Astrocyte (in vitro differentiated cells and primary cell): Measurements from ENCODE around the gene SAYSD1. TPM values are rescaled to one million over a fixed set of nuclear protein-coding genes. Genes with fewer than 3 reads are reported as not detected.

Experiments
- DNase-seq: peaks from one replicate; pipeline ENCODE4 v3.0.0-alpha.2; 2010; ENCODE audit warnings: low read depth
- FAIRE-seq: peaks from 2 replicates; lab custom pipeline; 2011; peaks lifted over from hg19 to GRCh38; lab: Jason Lieb, UNC
- H2AFZ ChIP-seq: 2 replicates; pipeline ENCODE4 v1.6.0; 2012; ENCODE audit warnings: low read depth, low read length, inconsistent platforms
- H3K27ac ChIP-seq: 2 replicates; pipeline ENCODE4 v1.5.1; 2011; ENCODE audit warnings: low read depth, low read length, inconsistent platforms
- H3K27me3 ChIP-seq: 2 replicates; pipeline ENCODE4 v1.6.0; 2011; ENCODE audit warnings: low read length, inconsistent platforms; ENCODE audit not compliant: insufficient read depth
- H3K36me3 ChIP-seq: 2 replicates; pipeline ENCODE4 v1.5.1; 2011; ENCODE audit warnings: low read length, inconsistent platforms; ENCODE audit not compliant: insufficient read depth
- H3K4me1 ChIP-seq: 2 replicates; pipeline ENCODE4 v1.5.1; 2011; ENCODE audit warnings: low read length, inconsistent platforms; ENCODE audit not compliant: insufficient read depth
- H3K4me2 ChIP-seq: 2 replicates; pipeline ENCODE4 v1.6.0; 2012; ENCODE audit warnings: low read length, inconsistent platforms
- H3K4me3 ChIP-seq: 2 replicates; pipeline ENCODE4 v1.5.1; 2011; ENCODE audit warnings: low read depth, mild to moderate bottlenecking, low read length, inconsistent platforms; ENCODE audit not compliant: insufficient read depth
- H3K79me2 ChIP-seq: 2 replicates; pipeline ENCODE4 v1.6.0; 2012; ENCODE audit warnings: mild to moderate bottlenecking, low read length, inconsistent platforms; ENCODE audit not compliant: insufficient read depth
- H3K9ac ChIP-seq: 2 replicates; pipeline ENCODE4 v1.6.0; 2012; ENCODE audit warnings: mild to moderate bottlenecking, low read length, inconsistent platforms
- H3K9me3 ChIP-seq: 2 replicates; pipeline ENCODE4 v1.5.1; 2012; ENCODE audit warnings: low read depth, mild to moderate bottlenecking, low read length, inconsistent platforms; ENCODE audit not compliant: insufficient read depth
- H4K20me1 ChIP-seq: 2 replicates; pipeline ENCODE4 v1.6.0; 2012; ENCODE audit warnings: low read length, inconsistent platforms; ENCODE audit not compliant: insufficient read depth
- H3K27ac Mint-ChIP-seq: one replicate; pipeline ENCODE4 v1.8.0; 2021; ENCODE audit warnings: mild to moderate bottlenecking, mixed read lengths; ENCODE audit not compliant: unreplicated experiment
- H3K27me3 Mint-ChIP-seq: one replicate; pipeline ENCODE4 v1.8.0; 2021; ENCODE audit warnings: low read depth, mixed read lengths; ENCODE audit not compliant: unreplicated experiment
- H3K36me3 Mint-ChIP-seq: one replicate; pipeline ENCODE4 v1.8.0; 2021; ENCODE audit warnings: low read depth, mixed read lengths; ENCODE audit not compliant: unreplicated experiment
- H3K4me1 Mint-ChIP-seq: one replicate; pipeline ENCODE4 v1.8.0; 2021; ENCODE audit warnings: low read depth, mixed read lengths; ENCODE audit not compliant: unreplicated experiment
- H3K4me3 Mint-ChIP-seq: one replicate; pipeline ENCODE4 v1.8.0; 2021; ENCODE audit warnings: mild to moderate bottlenecking, moderate library complexity, mixed read lengths; ENCODE audit not compliant: unreplicated experiment
- H3K9me3 Mint-ChIP-seq: one replicate; pipeline ENCODE4 v1.8.0; 2021; ENCODE audit warnings: mild to moderate bottlenecking, mixed read lengths; ENCODE audit not compliant: unreplicated experiment
- EZH2 ChIP-seq: IDR thresholded peaks from 2 replicates; pipeline ENCODE4 v1.6.1; 2012; ENCODE audit warnings: mild to moderate bottlenecking, low read length, inconsistent platforms; ENCODE audit not compliant: insufficient read depth
- total RNA-seq: library from RNA; stranded (reverse); gene quantifications from 2 replicates; pipeline ENCODE4 v1.2.1, GENCODE V29; 2021
- TF ChIP-seq, protein P1 (sequence below): IDR thresholded peaks from 2 replicates; pipeline ENCODE4 v1.5.1; 2011; ENCODE audit warnings: low read depth, mild to moderate bottlenecking, inconsistent platforms, low read length, moderate library complexity; ENCODE audit not compliant: insufficient read depth

SAYSD1 gene
- total RNA-seq, 1 donor from 2014 or later, result 9.4 TPM

DNA sequence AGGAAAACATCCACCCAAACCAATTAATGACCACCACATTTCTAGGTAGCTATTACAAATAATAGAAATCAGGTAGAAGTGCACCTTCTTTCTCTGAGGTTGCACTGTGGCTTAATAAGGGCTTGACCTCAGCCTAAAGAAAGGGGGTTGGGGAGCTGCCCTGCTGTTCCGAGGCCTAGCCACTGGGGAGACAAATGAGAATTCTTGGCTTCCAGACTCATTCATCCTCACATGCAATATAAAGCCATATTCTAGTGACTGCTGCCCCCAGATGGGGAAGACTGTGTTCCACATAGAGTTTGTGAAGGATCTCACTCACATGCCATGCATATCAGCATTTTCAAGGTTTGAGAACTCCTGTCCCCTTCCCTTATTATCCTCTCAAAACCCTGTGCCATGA, 22.9 kb downstream of the SAYSD1 start:
- Histone ChIP-seq H3K4me3 (no peak overlapping the region), H3K27me3 (peaks cover 14% of the 10 kb centered on the region), H4K20me1 (no peaks in the 10 kb centered on the region), H3K27ac (no peak overlapping the region), H3K36me3 (no peaks in the 10 kb centered on the region), H3K4me1 (no peaks in the 10 kb centered on the region), H3K9me3 (no peaks in the 10 kb centered on the region), H3K4me2 (no peak overlapping the region), H3K9ac (no peak overlapping the region), H2AFZ (no peak overlapping the region), H3K79me2 (no peaks in the 10 kb centered on the region)
- no peak for FAIRE-seq
- Mint-ChIP-seq H3K36me3 (no peaks in the 10 kb centered on the region), H3K27me3 (peaks cover 23% of the 10 kb centered on the region), H3K9me3 (no peaks in the 10 kb centered on the region), H3K27ac (no peak overlapping the region), H3K4me3 (no peak overlapping the region), H3K4me1 (no peaks in the 10 kb centered on the region)
- DNase-seq, result no peak
- TF ChIP-seq, protein P1, sequence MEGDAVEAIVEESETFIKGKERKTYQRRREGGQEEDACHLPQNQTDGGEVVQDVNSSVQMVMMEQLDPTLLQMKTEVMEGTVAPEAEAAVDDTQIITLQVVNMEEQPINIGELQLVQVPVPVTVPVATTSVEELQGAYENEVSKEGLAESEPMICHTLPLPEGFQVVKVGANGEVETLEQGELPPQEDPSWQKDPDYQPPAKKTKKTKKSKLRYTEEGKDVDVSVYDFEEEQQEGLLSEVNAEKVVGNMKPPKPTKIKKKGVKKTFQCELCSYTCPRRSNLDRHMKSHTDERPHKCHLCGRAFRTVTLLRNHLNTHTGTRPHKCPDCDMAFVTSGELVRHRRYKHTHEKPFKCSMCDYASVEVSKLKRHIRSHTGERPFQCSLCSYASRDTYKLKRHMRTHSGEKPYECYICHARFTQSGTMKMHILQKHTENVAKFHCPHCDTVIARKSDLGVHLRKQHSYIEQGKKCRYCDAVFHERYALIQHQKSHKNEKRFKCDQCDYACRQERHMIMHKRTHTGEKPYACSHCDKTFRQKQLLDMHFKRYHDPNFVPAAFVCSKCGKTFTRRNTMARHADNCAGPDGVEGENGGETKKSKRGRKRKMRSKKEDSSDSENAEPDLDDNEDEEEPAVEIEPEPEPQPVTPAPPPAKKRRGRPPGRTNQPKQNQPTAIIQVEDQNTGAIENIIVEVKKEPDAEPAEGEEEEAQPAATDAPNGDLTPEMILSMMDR, result no peak

DNA sequence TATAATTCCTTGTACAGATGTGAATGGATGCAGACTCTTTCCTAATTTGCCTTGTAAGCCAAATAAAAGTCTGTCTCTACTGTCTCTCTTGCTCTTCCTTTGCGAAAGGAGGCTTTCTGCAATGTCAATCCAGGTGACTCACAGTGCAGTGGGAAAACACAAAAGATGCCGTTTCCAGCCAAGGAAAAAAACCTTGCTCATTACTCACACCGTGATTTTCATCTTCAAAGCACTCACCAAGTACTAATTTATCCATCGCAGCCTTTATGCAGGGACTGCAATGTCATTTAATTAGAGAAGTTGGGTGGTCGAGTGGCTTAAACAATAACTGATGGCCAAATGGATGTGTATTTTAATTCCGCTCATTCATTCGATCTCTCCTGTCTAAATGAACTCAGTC, 23.8 kb downstream of the SAYSD1 start:
- no peak overlapping the region for H3K9ac ChIP-seq
- FAIRE-seq, result no peak

DNA sequence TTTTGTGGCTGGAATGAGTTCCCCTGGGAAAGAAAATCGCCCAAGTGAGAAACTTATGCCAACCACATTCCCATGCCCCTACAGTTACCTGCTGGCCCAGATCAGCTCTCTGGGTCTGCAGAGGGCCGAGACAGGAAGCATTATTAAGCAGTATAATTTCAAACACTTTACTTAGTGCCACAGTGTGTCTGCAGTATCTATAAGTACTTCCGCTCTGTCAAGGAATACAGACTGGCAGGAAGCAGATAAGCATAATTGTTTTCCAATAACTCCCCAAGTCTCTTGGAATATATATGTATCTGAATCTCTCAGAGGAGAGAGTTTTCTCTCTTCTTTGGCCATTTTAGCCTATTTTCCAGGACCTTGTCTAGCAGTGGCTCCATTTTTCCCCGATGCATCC, 24.9 kb downstream of the SAYSD1 start:
- H3K9ac ChIP-seq, result no peak overlapping the region
- FAIRE-seq, result no peak
- no peaks in the 10 kb centered on the region for H3K4me1 ChIP-seq
- H3K36me3 ChIP-seq, result no peaks in the 10 kb centered on the region
- Mint-ChIP-seq H3K9me3 (no peaks in the 10 kb centered on the region), H3K27ac (no peak overlapping the region), H3K27me3 (peaks cover 43% of the 10 kb centered on the region), H3K36me3 (no peaks in the 10 kb centered on the region), H3K4me1 (no peaks in the 10 kb centered on the region), H3K4me3 (no peak overlapping the region)
- no peak overlapping the region for H3K4me3 ChIP-seq
- no peaks in the 10 kb centered on the region for H3K9me3 ChIP-seq
- DNase-seq, result no peak
- TF ChIP-seq, protein P1, result no peak
- no peak for TF ChIP-seq EZH2
- no peaks in the 10 kb centered on the region for H3K79me2 ChIP-seq
- no peak overlapping the region for H3K4me2 ChIP-seq
- H3K27ac ChIP-seq, result no peak overlapping the region
- H4K20me1 ChIP-seq, result no peaks in the 10 kb centered on the region
- peaks cover 14% of the 10 kb centered on the region for H3K27me3 ChIP-seq
- H2AFZ ChIP-seq, result no peak overlapping the region

More for the DNA sequence above, 23.8 kb downstream of the SAYSD1 start:
- H3K4me3 ChIP-seq, result no peak overlapping the region
- no peaks in the 10 kb centered on the region for H4K20me1 ChIP-seq
- no peak overlapping the region for H3K27ac Mint-ChIP-seq
- H3K79me2 ChIP-seq, result no peaks in the 10 kb centered on the region
- H3K4me2 ChIP-seq, result no peak overlapping the region
- H3K27ac ChIP-seq, result no peak overlapping the region
- H3K9me3 ChIP-seq, result no peaks in the 10 kb centered on the region
- no peaks in the 10 kb centered on the region for H3K4me1 Mint-ChIP-seq
- peaks cover 14% of the 10 kb centered on the region for H3K27me3 ChIP-seq
- H3K9me3 Mint-ChIP-seq, result no peaks in the 10 kb centered on the region
- no peak overlapping the region for H3K4me3 Mint-ChIP-seq
- H3K4me1 ChIP-seq, result no peaks in the 10 kb centered on the region
- TF ChIP-seq, protein P1, result no peak
- no peak for TF ChIP-seq EZH2
- H2AFZ ChIP-seq, result no peak overlapping the region
- no peaks in the 10 kb centered on the region for H3K36me3 Mint-ChIP-seq
- H3K27me3 Mint-ChIP-seq, result peaks cover 32% of the 10 kb centered on the region
- H3K36me3 ChIP-seq, result no peaks in the 10 kb centered on the region
- no peak for DNase-seq
